HuH-7.5 (cell line): ENCODE data around the gene CCDC30.
"Not testable (repeated sequence)": the region's sequence is repeated elsewhere in the genome, so short reads cannot be mapped to it uniquely, and the experiment has no call there.

Source experiments
- DNase-seq: peaks from one replicate; pipeline ENCODE4 v3.0.0; 2011; ENCODE audit warnings: low spot score

The CCDC30 gene

DNA sequence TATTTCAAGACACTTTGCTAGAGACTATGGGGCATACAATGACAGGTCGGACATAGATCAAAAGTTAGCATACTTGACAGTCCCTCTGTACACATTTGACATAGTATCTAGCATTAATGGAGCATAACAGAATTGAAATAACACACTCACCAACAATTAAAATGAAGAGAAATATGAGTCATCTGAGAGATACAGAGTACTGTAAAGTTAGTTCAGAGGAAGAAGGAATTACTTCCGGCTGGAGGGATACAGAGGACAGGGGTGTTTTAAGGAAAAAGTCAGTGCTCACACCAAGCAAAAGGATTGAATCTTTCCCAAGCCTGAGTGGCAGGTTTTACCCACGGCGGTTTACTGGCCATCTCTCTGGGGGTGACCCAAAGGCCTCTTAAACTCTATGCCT, 9.7 kb upstream of the CCDC30 start:
- no peak for DNase-seq

GRCh38 chr1:42454403-42454802, 8.7 kb upstream of the CCDC30 start:
- no peak for DNase-seq

DNA sequence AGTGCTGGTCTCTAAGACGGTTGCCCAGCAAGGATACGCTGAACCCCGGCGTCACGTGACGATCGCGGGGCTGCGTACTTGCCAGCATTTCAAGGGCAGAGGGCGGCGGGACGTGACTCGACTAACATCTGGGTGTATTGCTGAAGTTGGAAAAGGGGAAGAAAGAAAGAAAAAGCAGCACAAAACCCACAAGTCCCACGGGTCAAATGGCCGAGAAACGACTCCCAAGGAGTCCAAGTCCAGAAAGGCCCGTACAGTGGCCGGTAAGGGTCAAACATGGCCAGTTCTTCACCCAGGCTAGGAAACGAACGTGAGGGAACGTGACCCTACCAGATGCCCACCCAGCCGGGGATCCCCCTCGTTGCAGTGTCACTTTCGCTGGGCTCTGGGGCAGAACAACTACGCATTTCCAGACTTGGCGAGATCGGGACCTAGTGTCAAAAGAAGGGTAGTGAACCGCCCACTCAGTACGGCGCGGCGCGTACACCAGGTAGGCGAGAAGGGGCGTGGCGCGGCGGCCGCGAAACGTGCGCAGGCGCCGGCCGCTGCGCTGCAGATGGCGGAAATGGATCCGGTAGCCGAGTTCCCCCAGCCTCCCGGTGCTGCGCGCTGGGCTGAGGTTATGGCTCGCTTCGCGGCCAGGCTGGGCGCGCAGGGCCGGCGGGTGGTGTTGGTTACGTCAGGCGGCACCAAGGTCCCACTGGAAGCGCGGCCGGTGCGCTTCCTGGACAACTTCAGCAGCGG, 6.9 kb upstream of the CCDC30 start, which contains the start of the genes PPCS and ZMYND12:
TSS of gene PPCS (plus strand) at position 534 of the 744 bp plus-strand sequence. CDS start at position 557, 23 bp downstream.
TSS of gene ZMYND12 (minus strand) at position 13 of the 744 bp plus-strand sequence. CDS start 25 bp downstream, outside the sequence.
- DNase-seq, result peak; percentile 71

DNA sequence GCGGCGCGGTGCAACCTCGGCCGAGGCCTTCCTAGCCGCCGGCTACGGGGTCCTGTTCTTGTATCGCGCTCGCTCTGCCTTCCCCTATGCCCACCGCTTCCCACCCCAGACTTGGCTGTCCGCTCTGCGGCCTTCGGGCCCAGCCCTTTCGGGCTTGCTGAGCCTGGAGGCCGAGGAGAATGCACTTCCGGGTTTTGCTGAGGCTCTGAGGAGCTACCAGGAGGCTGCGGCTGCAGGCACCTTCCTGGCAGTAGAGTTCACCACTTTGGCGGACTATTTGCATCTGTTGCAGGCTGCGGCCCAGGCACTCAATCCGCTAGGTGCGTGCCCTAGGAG, 6.4 kb upstream of the CCDC30 start:
- peak; percentile 49 for DNase-seq

DNA sequence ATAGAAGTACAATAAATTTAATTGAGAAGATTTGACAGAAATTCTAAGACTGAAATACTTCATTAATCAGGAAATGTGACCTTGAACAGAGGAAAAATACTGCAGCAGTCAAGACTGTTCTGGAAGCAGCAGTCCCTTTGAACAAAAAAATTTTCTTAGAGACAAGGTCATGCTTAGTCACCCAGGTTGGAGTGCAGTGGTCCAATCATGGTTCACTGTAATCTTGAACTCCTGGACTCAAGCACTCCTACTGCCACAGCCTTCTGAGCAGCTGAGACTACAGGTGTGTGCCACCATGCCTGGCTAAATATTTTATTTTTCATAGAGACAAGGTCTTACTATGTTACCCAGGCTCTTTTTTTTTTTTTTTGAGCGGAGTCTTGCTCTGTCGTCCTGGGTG, 1.9 kb upstream of the CCDC30 start:
- no peak for DNase-seq

- no peak for DNase-seq
Measured at GRCh38 chr1:42463921-42464320, 835 bp downstream of the CCDC30 start.

DNA sequence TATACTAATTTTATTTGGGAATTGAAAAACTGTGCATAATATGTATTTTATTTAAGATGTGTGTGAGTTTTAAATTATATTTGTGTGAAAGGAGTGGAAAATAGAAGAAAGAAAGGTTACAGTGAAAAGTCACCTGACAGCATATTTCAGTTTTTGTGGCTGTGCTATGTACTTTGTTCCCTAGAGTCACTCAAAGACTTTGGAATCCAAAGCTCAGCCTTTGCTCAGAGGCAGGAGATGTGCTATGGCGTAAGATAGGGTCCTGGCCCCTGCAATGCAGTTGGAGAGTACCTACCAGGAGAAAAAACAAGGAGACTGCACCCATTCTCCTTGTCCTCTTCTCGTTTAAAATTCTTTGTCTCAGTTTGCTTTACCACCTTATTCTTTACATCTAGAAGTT, 2.9 kb downstream of the CCDC30 start:
- DNase-seq, result no peak

GRCh38 chr1:42469727-42470126, 6.6 kb downstream of the CCDC30 start:
- DNase-seq, result no peak

DNA sequence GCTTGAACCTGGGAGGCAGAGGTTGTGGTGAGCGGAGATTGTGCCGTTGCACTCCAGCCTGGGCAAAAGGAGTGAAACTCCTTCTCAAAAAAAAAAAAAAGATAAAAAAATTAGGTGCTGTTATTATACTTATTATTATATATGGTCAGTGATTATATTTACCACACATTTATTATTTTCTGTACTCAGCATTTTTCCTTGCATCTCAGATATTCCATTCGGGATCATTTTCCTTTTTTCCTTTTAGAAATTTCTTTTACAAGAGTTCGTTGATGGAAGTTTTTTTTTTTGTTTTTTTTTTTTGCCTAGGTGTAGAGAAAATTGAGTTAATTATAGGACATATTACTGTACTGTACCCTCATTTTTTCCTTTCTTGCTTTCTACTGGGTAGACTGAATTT, 13.5 kb downstream of the CCDC30 start:
- DNase-seq, result no peak

DNA sequence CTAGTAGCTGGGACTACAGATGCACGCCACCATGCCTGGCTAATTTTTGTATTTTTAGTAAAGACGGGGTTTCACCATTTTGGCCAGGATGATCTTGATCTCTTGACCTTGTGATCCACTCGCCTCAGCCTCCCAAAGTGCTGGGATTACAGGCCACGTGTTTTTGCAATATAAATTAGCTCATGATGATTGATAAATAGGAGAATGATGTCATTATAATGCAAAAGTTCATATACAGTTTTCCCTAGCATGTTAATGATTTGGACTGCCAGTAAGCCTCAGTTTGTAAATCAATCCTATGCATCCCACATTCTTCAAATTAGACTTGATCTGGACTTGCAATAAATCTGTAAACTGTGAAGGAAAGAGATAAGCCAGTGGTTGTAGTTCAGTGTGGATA, 14.3 kb downstream of the CCDC30 start:
- DNase-seq, result not testable (repeated sequence)

DNA sequence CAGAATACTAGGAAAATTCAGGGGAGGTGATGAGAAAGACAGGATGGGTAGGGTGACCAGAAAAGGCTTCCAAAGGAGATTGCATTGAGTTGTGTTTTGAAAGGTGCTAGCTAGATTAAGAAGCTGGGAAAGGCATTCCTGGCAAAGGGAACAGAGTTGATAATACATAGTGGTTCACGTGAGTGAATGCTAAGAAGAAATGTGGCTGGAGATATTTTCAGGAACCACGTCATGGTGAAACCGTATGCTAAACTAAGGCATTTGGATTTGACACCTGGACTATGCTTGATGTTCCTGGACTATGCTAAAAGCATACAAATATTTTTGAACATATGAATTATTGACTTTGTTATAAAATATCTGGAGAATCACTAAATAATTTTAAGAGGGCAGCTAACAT, 14.7 kb downstream of the CCDC30 start:
- DNase-seq, result no peak

DNA sequence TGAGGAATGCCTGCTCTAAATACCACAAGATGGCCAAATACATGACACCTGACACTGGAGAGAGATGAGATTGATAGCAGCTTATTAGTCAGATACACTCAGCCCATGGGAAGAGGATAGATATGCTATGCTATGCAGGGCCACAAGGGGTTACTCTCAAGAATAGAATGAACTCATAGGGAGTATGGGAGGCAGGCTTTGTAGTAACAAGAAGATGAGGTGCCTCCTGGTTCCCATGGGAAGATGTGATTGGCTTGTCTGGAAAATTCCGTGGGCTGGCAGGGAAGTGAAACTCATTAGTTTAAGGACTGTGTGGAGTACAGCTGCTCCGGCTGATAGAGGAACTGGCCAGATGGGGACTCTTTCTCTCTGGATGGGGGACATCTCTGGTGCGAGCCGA, 16.5 kb downstream of the CCDC30 start:
- no peak for DNase-seq

DNA sequence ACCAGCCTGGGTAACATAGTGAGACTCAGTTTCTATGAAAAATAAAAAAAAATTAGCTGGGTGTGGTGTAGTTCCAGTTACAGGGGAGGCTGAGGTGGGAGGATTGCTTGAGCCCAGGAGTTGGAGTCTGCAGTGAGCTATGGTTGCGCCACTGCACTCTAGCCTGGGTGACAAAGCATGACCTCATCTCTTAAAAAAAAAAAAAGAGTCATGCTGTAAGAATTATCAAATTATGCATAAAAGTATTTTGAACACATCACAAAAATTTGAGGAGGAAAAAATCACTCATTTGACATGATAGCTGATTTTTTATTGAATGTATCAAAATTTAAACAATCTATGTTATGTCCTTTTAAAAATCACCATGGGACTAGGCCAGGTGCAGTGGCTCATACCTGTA, 17.8 kb downstream of the CCDC30 start:
- no peak for DNase-seq

DNA sequence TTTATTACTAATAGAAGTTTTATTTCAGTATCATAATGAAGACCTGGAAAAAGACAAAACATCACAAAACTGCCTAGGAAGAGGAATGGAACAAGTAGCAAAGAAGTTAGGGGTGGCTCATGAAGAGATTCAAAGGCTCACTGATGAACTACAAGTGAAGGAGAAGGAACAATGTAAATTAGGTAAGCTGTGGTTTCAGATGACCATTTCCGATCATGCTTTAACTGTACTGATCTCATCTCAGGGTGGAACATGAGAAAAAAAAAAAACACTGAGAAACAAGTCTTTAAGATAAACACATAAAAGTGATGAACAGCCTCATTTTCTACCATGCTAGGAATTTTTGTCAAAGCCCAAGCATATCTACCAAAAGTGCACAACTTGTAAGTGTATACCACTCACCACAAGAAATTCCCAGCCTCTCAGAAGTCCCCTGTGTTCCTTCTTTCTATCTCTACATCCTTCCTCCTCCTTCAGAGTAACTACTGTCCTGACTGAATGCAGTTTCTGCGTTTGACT, 19.6 kb downstream of the CCDC30 start:
- DNase-seq, result no peak

DNA sequence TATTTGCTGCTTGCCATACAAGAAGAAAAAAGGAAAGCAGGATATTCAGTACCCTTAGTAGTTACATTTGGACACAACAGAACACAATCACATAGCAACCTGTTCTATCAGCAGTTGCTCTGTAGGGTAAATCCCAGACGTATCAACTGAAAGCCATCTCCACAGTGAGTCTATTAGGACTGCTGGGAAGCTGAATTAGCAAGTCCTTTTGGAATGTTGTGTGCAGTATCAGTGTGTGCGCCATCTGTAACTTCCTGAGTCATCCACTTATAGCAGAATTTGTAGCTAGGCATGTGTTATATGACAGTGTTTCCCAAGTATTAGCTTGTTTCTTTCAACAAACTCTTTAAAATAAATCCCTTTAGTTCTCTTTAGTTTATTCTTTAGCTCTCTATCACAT, 21.3 kb downstream of the CCDC30 start:
- no peak for DNase-seq

- DNase-seq, result no peak
Measured at GRCh38 chr1:42490237-42490636, 27.2 kb downstream of the CCDC30 start.

DNA sequence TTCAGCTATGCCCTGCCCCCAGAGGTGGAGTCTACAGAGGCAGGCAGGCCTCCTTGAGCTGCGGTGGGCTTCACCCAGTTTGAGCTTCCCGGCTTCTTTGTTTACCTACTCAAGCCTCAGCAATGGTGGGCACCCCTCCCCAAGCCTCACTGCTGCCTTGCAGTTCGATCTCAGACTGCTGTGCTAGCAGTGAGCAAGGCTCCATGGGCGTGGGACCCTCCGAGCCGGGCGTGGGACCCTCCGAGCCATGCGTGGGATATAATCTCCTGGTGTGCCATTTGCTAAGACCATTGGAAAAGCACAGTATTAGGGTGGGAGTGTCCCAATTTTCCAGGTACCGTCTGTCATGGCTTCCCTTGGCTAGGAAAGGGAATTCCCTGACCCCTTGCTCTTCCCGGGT, 38.9 kb downstream of the CCDC30 start:
- not testable (repeated sequence) for DNase-seq

DNA sequence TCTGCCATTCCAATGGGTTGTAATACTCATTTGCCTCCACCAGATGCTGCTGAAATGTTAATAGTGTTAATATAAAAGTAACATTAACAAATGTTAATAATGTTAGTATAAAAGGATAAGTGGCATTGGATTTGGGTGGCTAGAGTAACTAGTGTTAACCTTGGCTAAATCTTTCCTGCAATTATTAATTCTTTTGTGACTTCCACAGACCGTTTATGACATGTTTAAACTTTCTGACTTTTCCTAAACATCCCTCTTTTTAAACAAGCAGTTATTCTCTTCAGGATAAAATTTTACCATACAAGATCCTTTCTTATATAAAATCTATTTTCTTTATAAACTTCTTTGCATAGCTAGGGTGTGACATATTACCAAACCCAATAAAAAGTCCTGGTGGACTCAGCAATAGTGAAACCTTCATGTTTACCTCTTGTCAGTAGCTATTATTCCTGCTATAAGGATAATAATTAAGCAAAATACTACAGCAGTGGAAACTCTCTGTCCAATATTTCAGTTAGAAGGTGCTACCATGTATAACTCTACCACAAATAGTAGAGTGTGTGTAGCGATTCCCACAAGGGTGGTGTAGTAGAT, 41.5 kb downstream of the CCDC30 start:
- no peak for DNase-seq

GRCh38 chr1:42506576-42506975, 43.5 kb downstream of the CCDC30 start:
- DNase-seq, result no peak

GRCh38 chr1:42511581-42512155, 48.6 kb downstream of the CCDC30 start:
- DNase-seq, result not testable (repeated sequence)

- no peak for DNase-seq
Measured at GRCh38 chr1:42518908-42519307, 55.8 kb downstream of the CCDC30 start.

- DNase-seq, result no peak
Measured at GRCh38 chr1:42523171-42523570, 60.1 kb downstream of the CCDC30 start.

- DNase-seq, result no peak
Measured at GRCh38 chr1:42524330-42524729, 61.2 kb downstream of the CCDC30 start.
